ENCODE results near the gene ARF3. TPM values are rescaled to one million over a fixed set of nuclear protein-coding genes. Genes with fewer than 3 reads are reported as not detected.

The ARF3 gene
- total and polyA plus RNA-seq, 9 donors = 25.5 to 243 (median 100) TPM

- Histone ChIP-seq H3K9me3 (no peaks in the 10 kb centered on the region), H3K36me3 (no peaks in the 10 kb centered on the region), H3K27ac (no peak overlapping the region), H3K4me1 (ENCODE audit: insufficient read depth) (peaks cover 2% of the 10 kb centered on the region), H3K4me3 (no peak overlapping the region), H3K27me3 (no peaks in the 10 kb centered on the region)
- TF ChIP-seq, protein P1, sequence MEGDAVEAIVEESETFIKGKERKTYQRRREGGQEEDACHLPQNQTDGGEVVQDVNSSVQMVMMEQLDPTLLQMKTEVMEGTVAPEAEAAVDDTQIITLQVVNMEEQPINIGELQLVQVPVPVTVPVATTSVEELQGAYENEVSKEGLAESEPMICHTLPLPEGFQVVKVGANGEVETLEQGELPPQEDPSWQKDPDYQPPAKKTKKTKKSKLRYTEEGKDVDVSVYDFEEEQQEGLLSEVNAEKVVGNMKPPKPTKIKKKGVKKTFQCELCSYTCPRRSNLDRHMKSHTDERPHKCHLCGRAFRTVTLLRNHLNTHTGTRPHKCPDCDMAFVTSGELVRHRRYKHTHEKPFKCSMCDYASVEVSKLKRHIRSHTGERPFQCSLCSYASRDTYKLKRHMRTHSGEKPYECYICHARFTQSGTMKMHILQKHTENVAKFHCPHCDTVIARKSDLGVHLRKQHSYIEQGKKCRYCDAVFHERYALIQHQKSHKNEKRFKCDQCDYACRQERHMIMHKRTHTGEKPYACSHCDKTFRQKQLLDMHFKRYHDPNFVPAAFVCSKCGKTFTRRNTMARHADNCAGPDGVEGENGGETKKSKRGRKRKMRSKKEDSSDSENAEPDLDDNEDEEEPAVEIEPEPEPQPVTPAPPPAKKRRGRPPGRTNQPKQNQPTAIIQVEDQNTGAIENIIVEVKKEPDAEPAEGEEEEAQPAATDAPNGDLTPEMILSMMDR (IDR thresholded peaks at IDR 0.05) = no peak
- TF ChIP-seq POLR2A (IDR thresholded peaks at IDR 0.05) (no peak), EP300 (IDR thresholded peaks at IDR 0.05) (no peak)
- intact Hi-C loops (cut with DNase I) = loop anchor here in 1 of 4 donors (10.0 kb wide), 1 partner anchor 55 kb away; no protein-coding TSS in a partner anchor
- 76 to 91% (median 86%) methylated on average over 1 of the region's 1 CpG for WGBS, 3 donors
- no peak for DNase-seq
Observed at GRCh38 chr12:48929551-48929950, 27.7 kb downstream of the ARF3 start.

- Histone ChIP-seq H3K4me1 (ENCODE audit: insufficient read depth) (peaks cover 4% of the 10 kb centered on the region), H3K27ac (no peak overlapping the region), H3K36me3 (no peaks in the 10 kb centered on the region), H3K9me3 (no peaks in the 10 kb centered on the region), H3K27me3 (no peaks in the 10 kb centered on the region), H3K4me3 (no peak overlapping the region)
- TF ChIP-seq EP300 (IDR thresholded peaks at IDR 0.05) = no peak
- no peak for TF ChIP-seq POLR2A (IDR thresholded peaks at IDR 0.05)
- TF ChIP-seq, protein P1 (IDR thresholded peaks at IDR 0.05) = no peak
- DNase-seq = no peak
- WGBS, 3 donors = 90 to 93% (median 90%) methylated on average over 2 of the region's 2 CpGs
- intact Hi-C loops (cut with DNase I) = loop anchor here in 1 of 4 donors (10.0 kb wide), 1 partner anchor 58 kb away; no protein-coding TSS in a partner anchor
Observed at GRCh38 chr12:48927261-48927660, 30.0 kb downstream of the ARF3 start.

DNA sequence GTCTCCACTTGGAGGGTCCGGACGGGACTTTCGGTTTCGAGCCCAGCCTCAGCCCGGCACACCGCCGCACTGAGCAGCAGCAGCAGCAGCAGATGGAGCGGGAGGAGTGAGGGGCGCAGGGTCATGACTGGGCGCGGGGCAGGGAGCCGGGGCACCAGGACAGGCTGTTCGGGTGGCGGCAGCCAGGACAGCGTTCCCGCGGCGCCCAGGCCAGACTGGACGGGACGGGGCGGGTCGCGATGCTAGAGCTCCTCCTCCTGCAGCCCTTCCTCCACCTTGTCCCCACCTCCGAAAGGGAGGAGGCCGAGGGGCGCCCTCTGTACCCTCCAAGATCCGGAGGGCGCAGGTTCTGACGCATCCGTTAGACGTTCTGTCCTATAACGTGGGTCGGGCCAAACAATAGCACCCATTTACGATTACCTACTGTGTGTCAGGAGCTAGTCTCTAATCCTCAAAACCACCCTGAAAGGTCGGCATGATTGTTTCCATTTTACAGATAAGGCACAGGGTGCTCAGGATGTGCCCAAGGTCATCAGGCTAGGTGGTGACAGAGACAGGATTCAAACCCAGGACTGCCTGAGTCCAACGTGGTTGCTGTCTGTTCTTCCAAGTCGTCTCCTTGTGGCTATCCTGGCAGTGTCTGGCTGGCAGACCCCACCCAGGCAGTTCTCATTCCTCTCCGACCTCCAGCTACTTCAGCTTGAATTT, 31.8 kb downstream of the ARF3 start, which contains the start of gene FKBP11:
Gene FKBP11, minus strand, starts transcription at position 189 of the 708 bp plus-strand sequence. Its CDS starts 64 bp downstream, at position 125.
- TF ChIP-seq, protein P1 (IDR thresholded peaks at IDR 0.05) = no peak
- TF ChIP-seq EP300 (IDR thresholded peaks at IDR 0.05) (no peak), POLR2A (IDR thresholded peaks at IDR 0.05) (no peak)
- Histone ChIP-seq H3K27me3 (no peaks in the 10 kb centered on the region), H3K4me3 (peak within 1 kb of the TSS; percentile 59), H3K27ac (no peak within 1 kb of the TSS), H3K4me1 (ENCODE audit: insufficient read depth) (peaks cover 4% of the 10 kb centered on the region), H3K36me3 (no peaks in the 10 kb centered on the region), H3K9me3 (no peaks in the 10 kb centered on the region)
- intact Hi-C loops (cut with DNase I) = loop anchor here in 1 of 4 donors (10.0 kb wide), 1 partner anchor 59 kb away; no protein-coding TSS in a partner anchor
- WGBS, 3 donors = 1 to 2% (median 1%) methylated on average over 33 to 38 of the region's 38 CpGs
- peak in 4 of 5 donors; percentile 57 to 71 (median 66) for DNase-seq

DNA sequence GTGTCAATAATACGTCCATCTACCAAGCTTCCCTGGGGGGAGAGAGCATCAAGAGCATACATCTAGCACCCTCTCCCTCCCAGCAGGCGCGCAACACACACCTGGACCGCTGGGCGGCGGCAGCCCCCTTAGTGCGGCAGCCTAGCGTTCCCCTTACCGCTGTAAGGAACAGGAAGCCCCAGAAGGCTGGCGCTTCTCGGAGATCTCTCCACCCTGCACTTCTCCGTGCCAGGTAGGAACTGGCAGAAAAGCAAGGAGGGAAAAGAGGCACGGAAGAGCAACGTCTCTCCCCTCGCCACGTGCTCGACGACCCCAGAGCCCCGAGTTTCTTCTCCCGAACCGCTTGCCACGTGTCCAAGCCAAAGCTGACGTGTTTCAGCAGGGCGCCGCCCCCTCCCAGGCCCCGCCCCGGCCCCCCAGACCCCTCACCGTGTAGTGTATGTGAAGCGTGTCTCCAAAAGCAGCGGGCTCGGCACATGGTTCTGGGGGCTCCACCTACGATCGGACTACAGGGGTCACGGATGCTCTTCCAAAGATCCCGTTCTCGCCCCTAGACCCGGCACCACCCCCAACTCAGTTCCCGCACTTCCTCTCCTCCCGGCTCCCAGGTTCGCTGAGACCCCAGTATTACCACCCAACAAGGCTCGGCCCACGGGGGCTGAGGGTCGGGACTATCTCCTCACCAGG, 32.5 kb downstream of the ARF3 start:
- no peak for TF ChIP-seq POLR2A (IDR thresholded peaks at IDR 0.05)
- TF ChIP-seq, protein P1 (IDR thresholded peaks at IDR 0.05) = peak in 2 of 3 donors; percentile 40 to 43
- Histone ChIP-seq H3K4me1 (ENCODE audit: insufficient read depth) (peaks cover 4% of the 10 kb centered on the region), H3K9me3 (no peaks in the 10 kb centered on the region), H3K27me3 (no peaks in the 10 kb centered on the region), H3K36me3 (no peaks in the 10 kb centered on the region), H3K4me3 (peak overlapping the region; percentile 59), H3K27ac (no peak overlapping the region)
- 1% methylated on average over 29 to 43 of the region's 43 CpGs for WGBS, 3 donors
- intact Hi-C loops (cut with DNase I) = loop anchor here in 1 of 4 donors (10.0 kb wide), 1 partner anchor 60 kb away; no protein-coding TSS in a partner anchor
- DNase-seq = peak; percentile 40 to 70 (median 59)

Measured in ovary (tissue), 9 donors.